Left ventricle myocardium superior (tissue), 1 donor: ENCODE results near the gene PCDH15. TPM values are rescaled to one million over a fixed set of nuclear protein-coding genes. Genes with fewer than 3 reads are reported as not detected.

Source experiments
- ATAC-seq: fragments of 200-7000 bp; cut with Tn5 transposase; one replicate; pipeline ENCODE4 v1.9.1; 2020; ENCODE audit warnings: mild to moderate bottlenecking, moderate library complexity
- DNase-seq: peaks from one replicate; pipeline ENCODE4 v3.0.0-alpha.2; 2020
- intact Hi-C: fragments of 100-400 bp; cut with micrococcal nuclease; formaldehyde crosslinking; loops from one replicate; pipeline ENCODE4 v1.11.0; 2022
- total RNA-seq: library from RNA; stranded (reverse); fragmentation: NEBNext Ultra II Directional; extraction: Animal tissue kit (Norgen Biotek cat#: 25700); gene quantifications from one replicate; pipeline ENCODE4 v1.2.1, GENCODE V29; 2021
- donor health status: DM: no; HTN: yes; CAD: no; lungs with severe emphysema.

The PCDH15 gene
- total RNA-seq, 1 donor from 2014 or later = 0.25 TPM

GRCh38 chr10:54065106-54065505 is 735.9 kb downstream of the PCDH15 start:
- intact Hi-C loops = no loop called here
- no peak for DNase-seq
- no peak for ATAC-seq

GRCh38 chr10:54064215-54064614 is 736.8 kb downstream of the PCDH15 start:
- intact Hi-C loops = no loop called here
- ATAC-seq (no peak), DNase-seq (no peak)

GRCh38 chr10:54063514-54063913 is 737.5 kb downstream of the PCDH15 start:
- peak; percentile 26 for DNase-seq
- intact Hi-C loops = no loop called here

GRCh38 chr10:54060572-54060971 is 740.5 kb downstream of the PCDH15 start:
- ATAC-seq (no peak), DNase-seq (no peak)
- intact Hi-C loops = no loop called here

More at GRCh38 chr10:54063514-54063913, 737.5 kb downstream of the PCDH15 start:
- no peak for ATAC-seq

GRCh38 chr10:54057357-54057756 is 743.7 kb downstream of the PCDH15 start:
- DNase-seq (no peak), ATAC-seq (no peak)
- intact Hi-C loops = no loop called here

- ATAC-seq (no peak), DNase-seq (no peak)
- intact Hi-C loops = no loop called here
These were observed 774.7 kb downstream of the PCDH15 start for GRCh38 chr10:54026340-54026739.

- ATAC-seq = no peak
- no peak for DNase-seq
- intact Hi-C loops = no loop called here
These were observed 789.9 kb downstream of the PCDH15 start for GRCh38 chr10:54011117-54011516.

GRCh38 chr10:54010337-54010933 is 790.6 kb downstream of the PCDH15 start:
- ATAC-seq (no peak), DNase-seq (no peak)
- intact Hi-C loops = no loop called here

- DNase-seq (no peak), ATAC-seq (no peak)
- intact Hi-C loops = no loop called here
These were observed 791.4 kb downstream of the PCDH15 start for GRCh38 chr10:54009672-54010071.

GRCh38 chr10:54002077-54002476 is 799.0 kb downstream of the PCDH15 start:
- intact Hi-C loops = no loop called here
- DNase-seq (no peak), ATAC-seq (no peak)

- no peak for DNase-seq
- intact Hi-C loops = no loop called here
- ATAC-seq = no peak
These were observed 803.1 kb downstream of the PCDH15 start for GRCh38 chr10:53997953-53998352.

GRCh38 chr10:53990799-53991238 is 810.2 kb downstream of the PCDH15 start:
- ATAC-seq (no peak), DNase-seq (peak; percentile 20)
- intact Hi-C loops = no loop called here

GRCh38 chr10:53983431-53983830 is 817.6 kb downstream of the PCDH15 start:
- ATAC-seq (no peak), DNase-seq (no peak)
- intact Hi-C loops = no loop called here

GRCh38 chr10:53980210-53980609 is 820.8 kb downstream of the PCDH15 start:
- intact Hi-C loops = no loop called here
- no peak for DNase-seq
- no peak for ATAC-seq

GRCh38 chr10:53978301-53978700 is 822.7 kb downstream of the PCDH15 start:
- ATAC-seq (no peak), DNase-seq (no peak)
- intact Hi-C loops = no loop called here

- DNase-seq (no peak), ATAC-seq (no peak)
- intact Hi-C loops = no loop called here
These were observed 823.8 kb downstream of the PCDH15 start for GRCh38 chr10:53977267-53977666.

- ATAC-seq (no peak), DNase-seq (no peak)
- intact Hi-C loops = no loop called here
These were observed 843.6 kb downstream of the PCDH15 start for GRCh38 chr10:53957401-53957800.

- ATAC-seq (no peak), DNase-seq (no peak)
- intact Hi-C loops = no loop called here
These were observed 845.9 kb downstream of the PCDH15 start for GRCh38 chr10:53955091-53955490.

- DNase-seq (no peak), ATAC-seq (no peak)
- intact Hi-C loops = no loop called here
These were observed 848.1 kb downstream of the PCDH15 start for GRCh38 chr10:53952698-53953630.

- no peak for ATAC-seq
- intact Hi-C loops = no loop called here
- DNase-seq = no peak
These were observed 861.4 kb downstream of the PCDH15 start for GRCh38 chr10:53939654-53940053.

GRCh38 chr10:53930648-53931047 is 870.4 kb downstream of the PCDH15 start:
- no peak for DNase-seq
- no peak for ATAC-seq
- intact Hi-C loops = no loop called here
